Left lung (tissue), 10 donors: ENCODE data around the gene FOXD2. TPM values are rescaled to one million over a fixed set of nuclear protein-coding genes. Genes with fewer than 3 reads are reported as not detected.

Experiments used
- ATAC-seq: fragments of 200-7000 bp; cut with Tn5 transposase; one replicate; pipeline ENCODE4 v1.9.1; 2020; ENCODE audit warnings: moderate library complexity
- DNase-seq, 4 donors: peaks; one replicate each; pipeline ENCODE4 v3.0.0-alpha.2; 2013 to 2020
- H3K27ac ChIP-seq, 2 donors: fragments of 200-600 bp; sonication (generic) in 1 of 2; one replicate each; pipeline versions ENCODE4 v1.5.0 to v1.8.0; 2020 to 2021
- H3K27me3 ChIP-seq, 2 donors: fragments of 200-600 bp; sonication (generic) in 1 of 2; one replicate each; pipeline versions ENCODE4 v1.5.0 to v1.8.0; 2020 to 2021
- H3K36me3 ChIP-seq, 2 donors: fragments of 200-600 bp; sonication (generic) in 1 of 2; one replicate each; pipeline versions ENCODE4 v1.5.0 to v1.8.0; 2020 to 2021
- H3K4me1 ChIP-seq, 2 donors: fragments of 200-600 bp; one replicate each; pipeline ENCODE4 v1.8.0; 2021
- H3K4me3 ChIP-seq, 2 donors: fragments of 200-600 bp; sonication (generic) in 1 of 2; one replicate each; pipeline versions ENCODE4 v1.5.0 to v1.8.0; 2020 to 2021; ENCODE audit warnings: mild to moderate bottlenecking in 1 of 2
- H3K9me3 ChIP-seq, 2 donors: fragments of 200-600 bp; sonication (generic) in 1 of 2; one replicate each; pipeline versions ENCODE4 v1.5.0 to v1.8.0; 2020 to 2021
- CTCF ChIP-seq, 2 donors: fragments of 200-600 bp; sonication (generic) in 1 of 2; IDR thresholded peaks; one replicate each; pipeline versions ENCODE4 v1.5.0 to v1.8.0; 2021; ENCODE audit warnings: antibody characterized with exemption in 2 of 2
- intact Hi-C, 2 donors: fragments of 100-400 bp; cut with DNase I; formaldehyde crosslinking; loops; one replicate each; pipeline versions ENCODE4 v1.11.2 to v1.14.2; 2022
- polyA plus RNA-seq, 6 donors: library from polyadenylated mRNA; unstranded; fragments of 120-200 nt; gene quantifications; one replicate each; pipeline ENCODE4 v1.2.1, GENCODE V29; 2013; ENCODE audit not compliant: insufficient read length in 6 of 6
- total RNA-seq, 2 donors: library from RNA; stranded (reverse); fragmentation: NEBNext Ultra II Directional; extraction: Animal tissue kit (Norgen Biotek cat#: 25700); gene quantifications; one replicate each; pipeline ENCODE4 v1.2.1, GENCODE V29; 2021
- donor health status: DM: no; HTN: yes; CAD: no.
- donor health status: DM: no; HTN: no; CAD: no.

FOXD2 gene
- total and polyA plus RNA-seq, 8 donors = 0.29 to 0.46 (median 0.35) TPM

- intact Hi-C loops = loop anchor here in 1 of 2 donors (5.0 to 10.0 kb wide), 2 partner anchors 254 to 273 kb away; no protein-coding TSS in a partner anchor
- H3K27me3 ChIP-seq = peaks cover 59 to 100% of the 10 kb centered on the region in 2 donors
- H3K4me3 ChIP-seq = peak overlapping the region in 1 of 2 donors; percentile 76
Measured at GRCh38 chr1:47439017-47439818, 1.4 kb downstream of the FOXD2 start.

GRCh38 chr1:47439819-47440598 is 2.2 kb downstream of the FOXD2 start:
- Histone ChIP-seq H3K36me3 (no peaks in the 10 kb centered on the region), H3K27me3 (peaks cover 63 to 100% of the 10 kb centered on the region in 2 donors), H3K4me1 (peaks cover 10 to 38% of the 10 kb centered on the region in 2 donors), H3K4me3 (no peak overlapping the region), H3K9me3 (no peaks in the 10 kb centered on the region), H3K27ac (no peak overlapping the region)
- no peak for TF ChIP-seq CTCF (IDR thresholded peaks at IDR 0.05)
- no peak for DNase-seq
- ATAC-seq = no peak
- intact Hi-C loops = loop anchor here in 1 of 2 donors (5.0 to 10.0 kb wide), 2 partner anchors 255 to 272 kb away; no protein-coding TSS in a partner anchor

More at GRCh38 chr1:47439017-47439818, 1.4 kb downstream of the FOXD2 start:
- Histone ChIP-seq H3K9me3 (no peaks in the 10 kb centered on the region), H3K27ac (no peak overlapping the region), H3K4me1 (peaks cover 5 to 37% of the 10 kb centered on the region in 2 donors), H3K36me3 (no peaks in the 10 kb centered on the region)
- ATAC-seq (no peak), DNase-seq (peak in 1 of 4 donors; percentile 82)
- TF ChIP-seq CTCF (IDR thresholded peaks at IDR 0.05) = no peak

GRCh38 chr1:47440599-47441081 is 2.8 kb downstream of the FOXD2 start:
- H3K27me3 ChIP-seq = peaks cover 68 to 100% of the 10 kb centered on the region in 2 donors
- no peak overlapping the region for H3K4me3 ChIP-seq
- no peaks in the 10 kb centered on the region for H3K9me3 ChIP-seq
- intact Hi-C loops = no loop called here
- H3K36me3 ChIP-seq = no peaks in the 10 kb centered on the region
- no peak overlapping the region for H3K27ac ChIP-seq
- DNase-seq (no peak), ATAC-seq (no peak)
- H3K4me1 ChIP-seq = peaks cover 11 to 40% of the 10 kb centered on the region in 2 donors
- no peak for TF ChIP-seq CTCF (IDR thresholded peaks at IDR 0.05)

- Histone ChIP-seq H3K27me3 (peaks cover 77 to 100% of the 10 kb centered on the region in 2 donors), H3K27ac (no peak overlapping the region), H3K9me3 (no peaks in the 10 kb centered on the region), H3K36me3 (no peaks in the 10 kb centered on the region), H3K4me1 (peaks cover 11 to 34% of the 10 kb centered on the region in 2 donors), H3K4me3 (no peak overlapping the region)
- no peak for DNase-seq
- no peak for TF ChIP-seq CTCF (IDR thresholded peaks at IDR 0.05)
- no peak for ATAC-seq
- intact Hi-C loops = no loop called here
Measured at GRCh38 chr1:47441450-47442106, 3.7 kb downstream of the FOXD2 start.
